HUES6 (cell line): ENCODE data around the gene SPATS2L.
A peak's percentile ranks its signal among the peaks of the same experiment; 100 is the strongest.

Experiments
- H3K27ac ChIP-seq: 2 replicates; pipeline ENCODE4 v1.7.0; 2013; ENCODE audit warnings: low read depth, mild to moderate bottlenecking, low read length, inconsistent platforms
- H3K27me3 ChIP-seq: 2 replicates; pipeline ENCODE4 v1.6.1; 2013; ENCODE audit warnings: low read length; ENCODE audit not compliant: control insufficient read depth, insufficient read depth
- H3K36me3 ChIP-seq: 2 replicates; pipeline ENCODE4 v1.6.1; 2013; ENCODE audit warnings: low read length; ENCODE audit not compliant: control insufficient read depth, insufficient read depth
- H3K4me1 ChIP-seq: 2 replicates; pipeline ENCODE4 v1.6.1; 2013; ENCODE audit warnings: low read length; ENCODE audit not compliant: control insufficient read depth, insufficient read depth
- H3K4me3 ChIP-seq: 2 replicates; pipeline ENCODE4 v1.5.1; 2013; ENCODE audit warnings: low read depth, low read length
- H3K9ac ChIP-seq: one replicate; pipeline ENCODE4 v1.6.1; 2013; ENCODE audit warnings: mild to moderate bottlenecking, low read length
- H3K9me3 ChIP-seq: 2 replicates; pipeline ENCODE4 v1.6.1; 2013; ENCODE audit warnings: low read depth, low read length; ENCODE audit not compliant: control insufficient read depth, insufficient read depth

The SPATS2L gene

GRCh38 chr2:200399046-200399445 lies 92.6 kb downstream of the SPATS2L start:
- Histone ChIP-seq H3K27me3 (no peaks in the 10 kb centered on the region), H3K27ac (no peak overlapping the region), H3K36me3 (peaks cover 24% of the 10 kb centered on the region; the same call in 1 of the 2 replicates), H3K4me1 (peaks cover 12% of the 10 kb centered on the region), H3K9ac (no peak overlapping the region), H3K9me3 (no peaks in the 10 kb centered on the region), H3K4me3 (no peak overlapping the region)

- no peaks in the 10 kb centered on the region for H3K9me3 ChIP-seq
- no peak overlapping the region for H3K4me3 ChIP-seq
- H3K9ac ChIP-seq: no peak overlapping the region
- H3K27me3 ChIP-seq: no peaks in the 10 kb centered on the region
- peaks cover 6% of the 10 kb centered on the region for H3K4me1 ChIP-seq
- no peak overlapping the region for H3K27ac ChIP-seq
- H3K36me3 ChIP-seq: peaks cover 28% of the 10 kb centered on the region
These were observed 93.1 kb downstream of the SPATS2L start for GRCh38 chr2:200399636-200400035.

- H3K9ac ChIP-seq: no peak overlapping the region
- no peak overlapping the region for H3K4me3 ChIP-seq
- peaks cover 29% of the 10 kb centered on the region for H3K36me3 ChIP-seq
- H3K4me1 ChIP-seq: peaks cover 24% of the 10 kb centered on the region; the same call in 1 of the 2 replicates
- no peak overlapping the region for H3K27ac ChIP-seq
- H3K9me3 ChIP-seq: no peaks in the 10 kb centered on the region
- no peaks in the 10 kb centered on the region for H3K27me3 ChIP-seq
These were observed 97.3 kb downstream of the SPATS2L start for GRCh38 chr2:200403814-200404213.

DNA sequence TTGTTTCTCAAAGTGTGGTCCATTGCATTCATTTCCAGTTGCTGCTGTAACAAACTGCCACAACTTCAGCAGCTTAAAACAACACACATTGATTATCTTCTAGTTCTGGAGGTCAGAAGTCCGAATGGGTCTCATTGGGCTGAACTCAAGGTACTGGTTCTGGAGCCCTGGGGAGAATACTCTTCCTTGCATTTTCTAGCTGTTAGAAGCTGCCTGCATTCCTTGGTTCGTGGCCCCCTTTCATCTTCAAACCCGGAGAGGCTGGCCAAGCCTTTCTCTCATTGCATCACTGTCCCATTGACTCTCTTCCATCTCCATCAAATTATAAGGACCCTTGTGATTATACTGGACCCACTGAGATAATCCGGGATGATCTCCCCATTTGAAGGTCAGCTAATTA lies 98.1 kb downstream of the SPATS2L start:
- Histone ChIP-seq H3K9ac (no peak overlapping the region), H3K27ac (no peak overlapping the region)

DNA sequence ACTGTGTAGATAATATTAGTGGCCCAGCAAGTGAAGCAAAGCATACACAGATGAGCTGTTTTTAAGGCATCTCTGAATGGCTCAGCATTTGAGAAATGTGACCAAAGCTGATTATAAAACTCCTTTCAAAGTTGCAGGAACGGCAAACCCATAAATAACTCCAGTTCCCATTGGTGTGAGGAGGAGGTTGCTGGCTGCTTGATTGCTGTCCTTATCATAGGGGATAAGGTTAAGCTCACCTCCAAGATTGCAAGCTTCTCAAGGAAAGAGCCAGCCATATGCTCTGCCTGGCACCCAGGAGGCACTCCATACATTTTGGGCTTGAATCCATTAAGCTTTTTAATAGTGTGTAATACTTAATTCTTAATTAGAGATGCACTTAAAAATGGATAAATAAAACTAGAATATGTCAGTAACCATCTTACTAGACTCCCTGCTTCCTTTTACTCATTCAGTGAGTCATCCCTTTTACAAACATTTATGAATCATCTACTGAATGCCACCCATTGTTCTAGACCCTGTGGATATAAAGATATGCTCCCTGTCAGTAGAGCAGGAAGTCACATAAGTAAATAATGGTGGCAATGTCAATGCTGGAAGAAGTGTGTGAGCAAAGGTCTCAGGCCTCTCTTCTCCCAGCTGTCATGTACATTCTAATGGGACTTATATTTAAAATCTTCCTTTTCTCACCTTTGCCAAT lies 99.3 kb downstream of the SPATS2L start:
- H3K4me1 ChIP-seq: peaks cover 29% of the 10 kb centered on the region; the same call in 1 of the 2 replicates
- H3K9ac ChIP-seq: no peak overlapping the region
- H3K9me3 ChIP-seq: no peaks in the 10 kb centered on the region
- no peaks in the 10 kb centered on the region for H3K27me3 ChIP-seq
- H3K4me3 ChIP-seq: no peak overlapping the region
- peaks cover 29% of the 10 kb centered on the region for H3K36me3 ChIP-seq
- no peak overlapping the region for H3K27ac ChIP-seq

More for the DNA sequence above, 98.1 kb downstream of the SPATS2L start:
- Histone ChIP-seq H3K9me3 (no peaks in the 10 kb centered on the region), H3K4me1 (peaks cover 29% of the 10 kb centered on the region; the same call in 1 of the 2 replicates), H3K27me3 (no peaks in the 10 kb centered on the region), H3K4me3 (no peak overlapping the region), H3K36me3 (peaks cover 29% of the 10 kb centered on the region)

GRCh38 chr2:200406379-200406778 lies 99.9 kb downstream of the SPATS2L start:
- H3K4me3 ChIP-seq: no peak overlapping the region
- H3K9me3 ChIP-seq: no peaks in the 10 kb centered on the region
- no peak overlapping the region for H3K9ac ChIP-seq
- peaks cover 25% of the 10 kb centered on the region for H3K36me3 ChIP-seq
- H3K4me1 ChIP-seq: peaks cover 29% of the 10 kb centered on the region; the same call in 1 of the 2 replicates
- H3K27me3 ChIP-seq: no peaks in the 10 kb centered on the region
- no peak overlapping the region for H3K27ac ChIP-seq

GRCh38 chr2:200408428-200409316 lies 102.2 kb downstream of the SPATS2L start:
- Histone ChIP-seq H3K4me3 (no peak overlapping the region), H3K4me1 (peaks cover 32% of the 10 kb centered on the region; the same call in 1 of the 2 replicates), H3K27ac (no peak overlapping the region), H3K9ac (no peak overlapping the region), H3K27me3 (no peaks in the 10 kb centered on the region), H3K36me3 (peaks cover 24% of the 10 kb centered on the region), H3K9me3 (no peaks in the 10 kb centered on the region)

DNA sequence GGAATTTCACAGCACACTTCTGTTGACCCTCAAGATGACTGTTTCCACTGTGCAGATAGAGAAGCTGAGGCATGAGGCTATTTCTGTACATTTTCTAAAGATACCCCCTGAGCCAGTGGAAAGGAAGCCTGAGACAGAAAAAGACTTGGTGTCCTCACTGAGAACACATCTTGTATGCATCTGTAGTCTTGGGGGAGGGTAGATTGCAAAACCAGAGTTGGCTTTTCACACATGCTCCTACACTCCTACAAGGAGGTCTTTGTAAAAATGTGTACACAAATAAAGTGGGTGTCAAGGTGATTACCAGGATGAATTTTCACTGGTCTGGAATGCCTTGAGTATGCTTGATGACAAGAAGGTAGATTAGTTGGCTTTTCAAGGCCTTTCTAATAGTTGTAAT lies 105.3 kb downstream of the SPATS2L start:
- peaks cover 27% of the 10 kb centered on the region for H3K4me1 ChIP-seq
- no peaks in the 10 kb centered on the region for H3K27me3 ChIP-seq
- H3K27ac ChIP-seq: no peak overlapping the region
- H3K4me3 ChIP-seq: no peak overlapping the region
- peaks cover 28% of the 10 kb centered on the region for H3K36me3 ChIP-seq
- no peak overlapping the region for H3K9ac ChIP-seq
- H3K9me3 ChIP-seq: no peaks in the 10 kb centered on the region

- no peaks in the 10 kb centered on the region for H3K9me3 ChIP-seq
- H3K27me3 ChIP-seq: no peaks in the 10 kb centered on the region
- no peak overlapping the region for H3K27ac ChIP-seq
- H3K36me3 ChIP-seq: peaks cover 46% of the 10 kb centered on the region
- H3K4me3 ChIP-seq: no peak overlapping the region
- peaks cover 14% of the 10 kb centered on the region for H3K4me1 ChIP-seq
- no peak overlapping the region for H3K9ac ChIP-seq
These were observed 107.9 kb downstream of the SPATS2L start for GRCh38 chr2:200414367-200414766.

DNA sequence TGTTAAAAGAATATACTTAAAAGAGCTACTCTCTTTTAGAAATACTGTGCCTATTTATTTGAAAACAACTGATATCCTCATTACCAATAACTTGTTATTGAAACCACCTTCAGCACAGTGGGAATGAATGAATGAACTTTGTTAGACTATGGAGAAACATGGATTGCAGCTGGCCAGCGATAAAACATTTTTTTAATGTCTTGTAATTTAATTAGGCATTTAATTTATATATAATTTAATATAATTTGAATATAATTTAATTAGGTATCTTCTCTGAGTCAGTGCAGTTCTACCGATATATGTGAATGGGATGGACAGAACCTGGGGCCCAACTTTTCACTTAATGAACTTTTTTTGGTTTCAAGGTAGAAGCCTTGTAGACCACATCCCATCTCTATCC lies 109.0 kb downstream of the SPATS2L start:
- Histone ChIP-seq H3K4me1 (peaks cover 14% of the 10 kb centered on the region), H3K27me3 (no peaks in the 10 kb centered on the region), H3K27ac (no peak overlapping the region), H3K4me3 (no peak overlapping the region), H3K9ac (no peak overlapping the region), H3K9me3 (no peaks in the 10 kb centered on the region), H3K36me3 (peaks cover 57% of the 10 kb centered on the region)

DNA sequence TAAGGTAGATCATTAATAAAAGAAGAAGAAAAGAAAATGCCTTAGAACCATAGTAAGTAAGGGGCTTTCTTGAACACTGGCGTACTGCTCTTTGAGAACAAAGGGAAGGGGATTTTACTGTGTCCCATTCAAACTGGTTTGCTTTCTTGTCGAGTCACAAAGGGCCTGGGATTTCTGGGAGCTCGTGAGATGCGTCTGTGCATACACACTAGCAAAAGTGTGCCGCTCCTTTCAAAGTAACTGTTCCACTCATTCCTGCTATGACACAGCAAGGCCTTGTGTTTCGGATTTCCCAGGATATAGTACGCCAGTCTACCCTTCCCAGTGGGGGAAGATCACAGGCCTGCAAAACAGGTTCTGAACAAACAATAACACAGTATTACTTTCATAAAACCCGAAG lies 110.4 kb downstream of the SPATS2L start:
- 0 out of 2 replicates have a peak overlapping the region, but pooled peaks have one; percentile 1 for H3K27ac ChIP-seq
- H3K27me3 ChIP-seq: no peaks in the 10 kb centered on the region
- H3K4me3 ChIP-seq: no peak overlapping the region
- peaks cover 66% of the 10 kb centered on the region for H3K36me3 ChIP-seq
- no peaks in the 10 kb centered on the region for H3K9me3 ChIP-seq
- no peak overlapping the region for H3K9ac ChIP-seq
- H3K4me1 ChIP-seq: peaks cover 11% of the 10 kb centered on the region; the same call in 1 of the 2 replicates
